MCF 10A (cell line): ENCODE results near the gene SIKE1. TPM values are rescaled to one million over a fixed set of nuclear protein-coding genes. Genes with fewer than 3 reads are reported as not detected.

ENCODE experiments used
- BruUV-seq: library from RNA; stranded (reverse); fragments of 400-500 nt; replicated peaks from 2 replicates; lab custom pipeline; 2021; lab: Mats Ljungman, UMichigan
- CTCF ChIA-PET: fragments of 300-600 bp; sonication (Branson Sonifier 250); formaldehyde crosslinking; extraction: SDS; loops from one replicate; lab custom pipeline; 2021; ENCODE audit warnings: antibody characterized with exemption, inconsistent platforms; lab: Yijun Ruan, JAX
- POLR2A ChIA-PET: fragments of 300-600, 350-650 bp; sonication (Branson Sonifier 250); formaldehyde crosslinking; extraction: SDS; loops from one replicate; lab custom pipeline; 2020; ENCODE audit warnings: antibody characterized with exemption, inconsistent platforms; lab: Yijun Ruan, JAX
- DNase-seq: peaks from one replicate; pipeline ENCODE4 v3.0.0-alpha.2; 2018; ENCODE audit not compliant: unreplicated experiment
- H3K27ac Mint-ChIP-seq: one replicate; pipeline ENCODE4 v1.8.0; 2022; ENCODE audit warnings: mild to moderate bottlenecking, low read depth, mixed read lengths; ENCODE audit not compliant: unreplicated experiment
- H3K27me3 Mint-ChIP-seq: one replicate; pipeline ENCODE4 v1.8.0; 2022; ENCODE audit warnings: mixed read lengths; ENCODE audit not compliant: insufficient read depth, unreplicated experiment
- H3K36me3 Mint-ChIP-seq: one replicate; pipeline ENCODE4 v1.8.0; 2022; ENCODE audit warnings: mild to moderate bottlenecking, moderate library complexity, mixed read lengths; ENCODE audit not compliant: insufficient read depth, unreplicated experiment
- H3K4me1 Mint-ChIP-seq: one replicate; pipeline ENCODE4 v1.8.0; 2022; ENCODE audit warnings: mixed read lengths; ENCODE audit not compliant: insufficient read depth, unreplicated experiment
- H3K4me3 Mint-ChIP-seq: one replicate; pipeline ENCODE4 v1.8.0; 2022; ENCODE audit warnings: mild to moderate bottlenecking, moderate library complexity, mixed read lengths; ENCODE audit not compliant: unreplicated experiment
- H3K9me3 Mint-ChIP-seq: one replicate; pipeline ENCODE4 v1.8.0; 2022; ENCODE audit warnings: mixed read lengths; ENCODE audit not compliant: unreplicated experiment
- CTCF ChIP-seq: fragments of 200-600 bp; IDR thresholded peaks from one replicate; pipeline ENCODE4 v1.8.0; 2022; ENCODE audit warnings: antibody characterized with exemption, mild to moderate bottlenecking; ENCODE audit not compliant: unreplicated experiment
- intact Hi-C: fragments of 100-400 bp; cut with micrococcal nuclease; formaldehyde crosslinking; loops from 2 replicates; pipeline ENCODE4 v1.14.1; 2022
- total RNA-seq: library from RNA; stranded (reverse); gene quantifications from 2 replicates; pipeline ENCODE4 v1.2.3, GENCODE V29; 2022

Gene SIKE1
- total RNA-seq, 1 experiment from 2014 or later: 66.2 TPM

DNA sequence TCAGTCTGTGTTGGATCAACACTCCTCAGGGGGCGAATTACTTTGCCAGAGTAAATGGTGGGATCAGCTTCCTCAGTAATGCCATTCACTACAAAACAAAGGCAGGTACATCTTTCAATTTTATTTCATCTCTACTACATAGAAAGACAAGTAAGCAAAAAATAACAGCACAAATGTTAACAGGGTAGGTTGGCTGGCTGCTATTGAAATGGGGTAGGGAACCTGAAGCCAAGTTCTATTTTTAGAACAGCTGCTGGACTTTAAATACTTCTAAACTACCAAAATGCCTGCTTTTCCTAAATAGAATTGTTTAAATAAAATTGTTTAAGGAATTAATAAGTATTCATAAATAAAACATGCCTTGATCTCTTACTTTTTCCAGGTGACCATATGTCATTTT, 56.6 kb downstream of the SIKE1 start:
- POLR2A ChIA-PET: no interaction called here
- BruUV-seq: no TSS peak
- CTCF ChIA-PET: no interaction called here
- intact Hi-C loops: no loop called here
- DNase-seq: no peak
- no peak overlapping the region for H3K27ac Mint-ChIP-seq
- TF ChIP-seq CTCF: no peak
- H3K27me3 Mint-ChIP-seq: no peaks in the 10 kb centered on the region
- H3K4me3 Mint-ChIP-seq: no peak overlapping the region
- H3K9me3 Mint-ChIP-seq: no peaks in the 10 kb centered on the region
- no peaks in the 10 kb centered on the region for H3K4me1 Mint-ChIP-seq
- peaks cover 97% of the 10 kb centered on the region for H3K36me3 Mint-ChIP-seq

DNA sequence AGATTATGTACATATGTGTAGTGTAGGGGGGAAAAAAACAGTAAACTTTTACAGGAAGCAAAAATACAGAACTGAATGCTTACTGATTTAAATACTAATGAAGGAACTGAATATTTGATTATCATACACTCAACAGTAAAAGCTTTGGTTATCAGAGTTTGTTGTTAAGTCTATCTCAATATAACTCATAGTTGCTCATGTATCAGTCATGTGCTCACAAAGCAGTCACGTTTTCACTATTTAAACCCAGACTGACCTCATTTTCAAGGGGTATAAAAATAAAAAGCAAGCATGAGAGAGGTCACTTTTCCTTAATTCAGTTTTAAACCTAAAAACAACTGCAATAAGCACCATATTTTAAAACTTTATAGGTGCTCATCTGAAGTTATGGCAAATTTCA, 57.0 kb downstream of the SIKE1 start:
- Mint-ChIP-seq H3K4me1 (no peaks in the 10 kb centered on the region), H3K27ac (no peak overlapping the region), H3K27me3 (no peaks in the 10 kb centered on the region), H3K4me3 (no peak overlapping the region), H3K9me3 (no peaks in the 10 kb centered on the region), H3K36me3 (peaks cover 100% of the 10 kb centered on the region)
- POLR2A ChIA-PET: no interaction called here
- CTCF ChIA-PET: no interaction called here
- no peak for TF ChIP-seq CTCF
- BruUV-seq: no TSS peak
- intact Hi-C loops: no loop called here
- no peak for DNase-seq

GRCh38 chr1:114720492-114720891, 60.0 kb downstream of the SIKE1 start:
- TF ChIP-seq CTCF: no peak
- Mint-ChIP-seq H3K9me3 (no peaks in the 10 kb centered on the region), H3K27me3 (no peaks in the 10 kb centered on the region), H3K4me1 (peaks cover 8% of the 10 kb centered on the region), H3K27ac (no peak overlapping the region), H3K4me3 (no peak overlapping the region), H3K36me3 (peaks cover 97% of the 10 kb centered on the region)
- DNase-seq: no peak
- ChIA-PET CTCF (interaction anchor here (0.8 kb wide), 1 partner anchor 375 kb away, joined by 3 read pairs; no protein-coding TSS in a partner anchor), POLR2A (interaction anchor here (0.6 to 1.2 kb wide), 4 partner anchors 18 to 110 kb away, joined by 3 to 7 read pairs (median 4); no protein-coding TSS in a partner anchor)
- no TSS peak for BruUV-seq
- intact Hi-C loops: no loop called here

Other genes starting within 250 kb of the SIKE1 start
- gene BCAS2, start 199.1 kb downstream of the SIKE1 start, total RNA-seq: 85.4 and 97.2 TPM in 2 replicates
- 5.8 and 6.0 TPM in 2 replicates for gene DENND2C, start 110.6 kb downstream of the SIKE1 start, total RNA-seq
- not detected in 2 replicates for gene AMPD1, start 85.1 kb downstream of the SIKE1 start, total RNA-seq
- 38.9 and 41.4 TPM in 2 replicates for gene NRAS, start 63.9 kb downstream of the SIKE1 start, total RNA-seq
- 535 and 580 TPM in 2 replicates for gene CSDE1, start 22.7 kb downstream of the SIKE1 start, total RNA-seq
- gene SYCP1, start 74.2 kb upstream of the SIKE1 start, total RNA-seq: not detected in 2 replicates
- not detected in 2 replicates for gene TSHB, start 249.1 kb upstream of the SIKE1 start, total RNA-seq